WTC11 (cell line): ENCODE measurements around the gene PDIA3. TPM values are rescaled to one million over a fixed set of nuclear protein-coding genes. Genes with fewer than 3 reads are reported as not detected.
A peak's percentile ranks its signal among the peaks of the same experiment; 100 is the strongest.

Experiments
- CBFB ChIP-seq: sonication (generic); formaldehyde crosslinking; IDR thresholded peaks from 2 replicates; pipeline ENCODE4 v1.8.1; 2022; ENCODE audit warnings: mild to moderate bottlenecking, low read depth, missing genetic modification reagents
- GRHL2 ChIP-seq: fragments of 250-450 bp; sonication (Bioruptor Pico); IDR thresholded peaks from 2 replicates; pipeline ENCODE4 v1.8.0; 2022; ENCODE audit warnings: mild to moderate bottlenecking, moderate library complexity; ENCODE audit not compliant: insufficient replicate concordance, severe bottlenecking
- IRF2 ChIP-seq: sonication (generic); formaldehyde crosslinking; IDR thresholded peaks from 2 replicates; pipeline ENCODE4 v1.8.0; 2022; ENCODE audit warnings: low read depth, missing genetic modification reagents, borderline replicate concordance
- NFE2L1 ChIP-seq: sonication (generic); formaldehyde crosslinking; IDR thresholded peaks from 2 replicates; pipeline ENCODE4 v1.8.1; 2023; ENCODE audit warnings: missing genetic modification reagents
- NR1H2 ChIP-seq: sonication (generic); formaldehyde crosslinking; IDR thresholded peaks from 2 replicates; pipeline ENCODE4 v1.9.0; 2021; ENCODE audit warnings: mild to moderate bottlenecking, moderate library complexity, missing genetic modification reagents
- NR2C2 ChIP-seq: sonication (generic); formaldehyde crosslinking; IDR thresholded peaks from 2 replicates; pipeline ENCODE4 v1.8.0; 2022; ENCODE audit warnings: mild to moderate bottlenecking, missing genetic modification reagents
- OVOL2 ChIP-seq: fragments of 250-450 bp; sonication (Bioruptor Pico); IDR thresholded peaks from 2 replicates; pipeline ENCODE4 v1.9.0; 2021; ENCODE audit warnings: mild to moderate bottlenecking, borderline replicate concordance
- TCF7 ChIP-seq: sonication (generic); formaldehyde crosslinking; IDR thresholded peaks from 2 replicates; pipeline ENCODE4 v1.8.0; 2022; ENCODE audit warnings: mild to moderate bottlenecking, low read depth, missing genetic modification reagents, moderate library complexity
- ZNF263 ChIP-seq: sonication (generic); formaldehyde crosslinking; IDR thresholded peaks from 2 replicates; pipeline ENCODE4 v1.8.1; 2022; ENCODE audit warnings: low read depth, mild to moderate bottlenecking, moderate library complexity, missing genetic modification reagents
- ZNF423 ChIP-seq: fragments of 250-450 bp; sonication (Bioruptor Pico); IDR thresholded peaks from 2 replicates; pipeline ENCODE4 v2.1.2; 2022; ENCODE audit warnings: mild to moderate bottlenecking, moderate library complexity
- total RNA-seq: library from RNA; stranded (reverse); gene quantifications from 3 replicates; pipeline ENCODE4 v1.2.3, GENCODE V29; 2021
- TF ChIP-seq, protein P1 (sequence below): sonication (generic); formaldehyde crosslinking; conservative IDR thresholded peaks from 2 replicates; pipeline ENCODE4 v1.8.1; 2023; ENCODE audit warnings: mild to moderate bottlenecking, low read depth, missing genetic modification reagents, moderate library complexity
- TF ChIP-seq, protein P2 (sequence below): sonication (generic); formaldehyde crosslinking; IDR thresholded peaks from 2 replicates; pipeline ENCODE4 v1.8.1; 2023; ENCODE audit warnings: mild to moderate bottlenecking, missing genetic modification reagents
- TF ChIP-seq, protein P3 (sequence below): sonication (generic); formaldehyde crosslinking; IDR thresholded peaks from 2 replicates; pipeline ENCODE4 v1.8.1; 2022; ENCODE audit warnings: low read depth, mild to moderate bottlenecking, moderate library complexity, missing genetic modification reagents, borderline replicate concordance
- TF ChIP-seq, protein P4 (sequence below): sonication (generic); formaldehyde crosslinking; IDR thresholded peaks from 2 replicates; pipeline ENCODE4 v1.8.1; 2023; ENCODE audit warnings: mild to moderate bottlenecking, missing genetic modification reagents, moderate library complexity
- TF ChIP-seq, protein P5 (sequence below): sonication (generic); formaldehyde crosslinking; IDR thresholded peaks from 2 replicates; pipeline ENCODE4 v1.8.0; 2022; ENCODE audit warnings: mild to moderate bottlenecking, missing genetic modification reagents
- TF ChIP-seq, protein P6 (sequence below): sonication (generic); formaldehyde crosslinking; IDR thresholded peaks from 2 replicates; pipeline ENCODE4 v1.8.1; 2023; ENCODE audit warnings: mild to moderate bottlenecking, missing genetic modification reagents, moderate library complexity
- TF ChIP-seq, protein P7 (sequence below): sonication (generic); formaldehyde crosslinking; IDR thresholded peaks from 2 replicates; pipeline ENCODE4 v1.8.1; 2022; ENCODE audit warnings: mild to moderate bottlenecking, missing genetic modification reagents, moderate library complexity, borderline replicate concordance
- TF ChIP-seq, protein P8 (sequence below): sonication (generic); formaldehyde crosslinking; IDR thresholded peaks from 2 replicates; pipeline ENCODE4 v1.8.1; 2023; ENCODE audit warnings: mild to moderate bottlenecking, missing genetic modification reagents
- TF ChIP-seq, protein P9 (sequence below): fragments of 250-450 bp; sonication (Bioruptor Pico); IDR thresholded peaks from 2 replicates; pipeline ENCODE4 v1.8.0; 2021; ENCODE audit warnings: mild to moderate bottlenecking
- TF ChIP-seq, protein P10 (sequence below): sonication (generic); formaldehyde crosslinking; IDR thresholded peaks from 2 replicates; pipeline ENCODE4 v1.8.0; 2023; ENCODE audit warnings: missing genetic modification reagents

PDIA3 gene
- total RNA-seq, 1 experiment from 2014 or later = 630 TPM

DNA sequence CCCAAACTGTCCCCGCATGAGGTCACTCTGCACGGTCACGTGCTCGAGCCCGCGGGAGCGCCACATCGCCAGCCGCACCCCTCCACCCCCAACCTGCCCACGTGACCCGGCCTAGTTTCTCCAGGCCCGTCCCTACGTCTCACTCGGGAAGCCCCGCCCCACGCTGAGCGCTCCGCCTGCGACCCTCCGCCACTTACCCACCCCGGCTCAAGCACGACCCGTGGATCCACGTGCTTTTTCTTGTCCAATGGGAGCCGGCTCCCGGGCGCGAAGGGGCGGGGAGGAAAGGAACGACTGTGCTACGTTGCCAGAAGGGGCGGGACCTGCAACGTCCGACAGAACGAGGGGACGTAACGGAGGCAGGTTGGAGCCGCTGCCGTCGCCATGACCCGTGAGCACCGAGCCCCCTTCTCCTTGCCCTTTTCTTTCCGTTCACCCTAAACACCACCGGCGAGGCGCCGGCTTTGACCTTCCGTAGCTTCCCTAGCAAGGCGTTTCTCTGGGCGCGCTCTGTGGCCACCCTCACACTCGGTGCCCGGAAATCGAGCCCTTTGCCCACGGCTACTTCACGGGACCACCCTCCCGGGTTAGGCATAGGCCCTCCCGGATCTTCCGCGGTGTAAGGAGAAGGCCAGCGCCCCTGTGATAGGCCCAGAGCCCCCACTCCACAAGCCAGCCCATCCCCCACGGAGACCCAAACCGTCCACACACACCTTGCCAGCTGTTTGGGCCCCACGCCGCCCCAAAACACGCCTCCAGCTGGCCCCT, 45.9 kb downstream of the PDIA3 start, which contains the start of gene SERF2 (continued):
- TF ChIP-seq, protein P1, sequence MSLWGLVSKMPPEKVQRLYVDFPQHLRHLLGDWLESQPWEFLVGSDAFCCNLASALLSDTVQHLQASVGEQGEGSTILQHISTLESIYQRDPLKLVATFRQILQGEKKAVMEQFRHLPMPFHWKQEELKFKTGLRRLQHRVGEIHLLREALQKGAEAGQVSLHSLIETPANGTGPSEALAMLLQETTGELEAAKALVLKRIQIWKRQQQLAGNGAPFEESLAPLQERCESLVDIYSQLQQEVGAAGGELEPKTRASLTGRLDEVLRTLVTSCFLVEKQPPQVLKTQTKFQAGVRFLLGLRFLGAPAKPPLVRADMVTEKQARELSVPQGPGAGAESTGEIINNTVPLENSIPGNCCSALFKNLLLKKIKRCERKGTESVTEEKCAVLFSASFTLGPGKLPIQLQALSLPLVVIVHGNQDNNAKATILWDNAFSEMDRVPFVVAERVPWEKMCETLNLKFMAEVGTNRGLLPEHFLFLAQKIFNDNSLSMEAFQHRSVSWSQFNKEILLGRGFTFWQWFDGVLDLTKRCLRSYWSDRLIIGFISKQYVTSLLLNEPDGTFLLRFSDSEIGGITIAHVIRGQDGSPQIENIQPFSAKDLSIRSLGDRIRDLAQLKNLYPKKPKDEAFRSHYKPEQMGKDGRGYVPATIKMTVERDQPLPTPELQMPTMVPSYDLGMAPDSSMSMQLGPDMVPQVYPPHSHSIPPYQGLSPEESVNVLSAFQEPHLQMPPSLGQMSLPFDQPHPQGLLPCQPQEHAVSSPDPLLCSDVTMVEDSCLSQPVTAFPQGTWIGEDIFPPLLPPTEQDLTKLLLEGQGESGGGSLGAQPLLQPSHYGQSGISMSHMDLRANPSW = no peak
- TF ChIP-seq ZNF263 (CRISPR knock-in tag) = no peak
- TF ChIP-seq NR1H2 (CRISPR knock-in tag) = no peak
- TF ChIP-seq, protein P2, sequence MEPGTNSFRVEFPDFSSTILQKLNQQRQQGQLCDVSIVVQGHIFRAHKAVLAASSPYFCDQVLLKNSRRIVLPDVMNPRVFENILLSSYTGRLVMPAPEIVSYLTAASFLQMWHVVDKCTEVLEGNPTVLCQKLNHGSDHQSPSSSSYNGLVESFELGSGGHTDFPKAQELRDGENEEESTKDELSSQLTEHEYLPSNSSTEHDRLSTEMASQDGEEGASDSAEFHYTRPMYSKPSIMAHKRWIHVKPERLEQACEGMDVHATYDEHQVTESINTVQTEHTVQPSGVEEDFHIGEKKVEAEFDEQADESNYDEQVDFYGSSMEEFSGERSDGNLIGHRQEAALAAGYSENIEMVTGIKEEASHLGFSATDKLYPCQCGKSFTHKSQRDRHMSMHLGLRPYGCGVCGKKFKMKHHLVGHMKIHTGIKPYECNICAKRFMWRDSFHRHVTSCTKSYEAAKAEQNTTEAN (CRISPR knock-in tag) = 0 out of 2 replicates have a peak, but pooled peaks have one; percentile 54
- TF ChIP-seq ZNF423 (CRISPR knock-in tag) = no peak
- TF ChIP-seq, protein P3, sequence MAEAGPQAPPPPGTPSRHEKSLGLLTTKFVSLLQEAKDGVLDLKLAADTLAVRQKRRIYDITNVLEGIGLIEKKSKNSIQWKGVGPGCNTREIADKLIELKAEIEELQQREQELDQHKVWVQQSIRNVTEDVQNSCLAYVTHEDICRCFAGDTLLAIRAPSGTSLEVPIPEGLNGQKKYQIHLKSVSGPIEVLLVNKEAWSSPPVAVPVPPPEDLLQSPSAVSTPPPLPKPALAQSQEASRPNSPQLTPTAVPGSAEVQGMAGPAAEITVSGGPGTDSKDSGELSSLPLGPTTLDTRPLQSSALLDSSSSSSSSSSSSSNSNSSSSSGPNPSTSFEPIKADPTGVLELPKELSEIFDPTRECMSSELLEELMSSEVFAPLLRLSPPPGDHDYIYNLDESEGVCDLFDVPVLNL (CRISPR knock-in tag) = no peak
- TF ChIP-seq, protein P4, sequence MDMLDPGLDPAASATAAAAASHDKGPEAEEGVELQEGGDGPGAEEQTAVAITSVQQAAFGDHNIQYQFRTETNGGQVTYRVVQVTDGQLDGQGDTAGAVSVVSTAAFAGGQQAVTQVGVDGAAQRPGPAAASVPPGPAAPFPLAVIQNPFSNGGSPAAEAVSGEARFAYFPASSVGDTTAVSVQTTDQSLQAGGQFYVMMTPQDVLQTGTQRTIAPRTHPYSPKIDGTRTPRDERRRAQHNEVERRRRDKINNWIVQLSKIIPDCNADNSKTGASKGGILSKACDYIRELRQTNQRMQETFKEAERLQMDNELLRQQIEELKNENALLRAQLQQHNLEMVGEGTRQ (CRISPR knock-in tag) = peak; percentile 98
- TF ChIP-seq IRF2 (CRISPR knock-in tag) = no peak
- no peak for TF ChIP-seq NR2C2 (CRISPR knock-in tag)
- TF ChIP-seq TCF7 (CRISPR knock-in tag) = 0 out of 2 replicates have a peak, but pooled peaks have one; percentile 41
- TF ChIP-seq, protein P5, sequence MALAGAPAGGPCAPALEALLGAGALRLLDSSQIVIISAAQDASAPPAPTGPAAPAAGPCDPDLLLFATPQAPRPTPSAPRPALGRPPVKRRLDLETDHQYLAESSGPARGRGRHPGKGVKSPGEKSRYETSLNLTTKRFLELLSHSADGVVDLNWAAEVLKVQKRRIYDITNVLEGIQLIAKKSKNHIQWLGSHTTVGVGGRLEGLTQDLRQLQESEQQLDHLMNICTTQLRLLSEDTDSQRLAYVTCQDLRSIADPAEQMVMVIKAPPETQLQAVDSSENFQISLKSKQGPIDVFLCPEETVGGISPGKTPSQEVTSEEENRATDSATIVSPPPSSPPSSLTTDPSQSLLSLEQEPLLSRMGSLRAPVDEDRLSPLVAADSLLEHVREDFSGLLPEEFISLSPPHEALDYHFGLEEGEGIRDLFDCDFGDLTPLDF (CRISPR knock-in tag) = no peak
- TF ChIP-seq, protein P6, sequence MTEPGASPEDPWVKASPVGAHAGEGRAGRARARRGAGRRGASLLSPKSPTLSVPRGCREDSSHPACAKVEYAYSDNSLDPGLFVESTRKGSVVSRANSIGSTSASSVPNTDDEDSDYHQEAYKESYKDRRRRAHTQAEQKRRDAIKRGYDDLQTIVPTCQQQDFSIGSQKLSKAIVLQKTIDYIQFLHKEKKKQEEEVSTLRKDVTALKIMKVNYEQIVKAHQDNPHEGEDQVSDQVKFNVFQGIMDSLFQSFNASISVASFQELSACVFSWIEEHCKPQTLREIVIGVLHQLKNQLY = no peak
- TF ChIP-seq, protein P7, sequence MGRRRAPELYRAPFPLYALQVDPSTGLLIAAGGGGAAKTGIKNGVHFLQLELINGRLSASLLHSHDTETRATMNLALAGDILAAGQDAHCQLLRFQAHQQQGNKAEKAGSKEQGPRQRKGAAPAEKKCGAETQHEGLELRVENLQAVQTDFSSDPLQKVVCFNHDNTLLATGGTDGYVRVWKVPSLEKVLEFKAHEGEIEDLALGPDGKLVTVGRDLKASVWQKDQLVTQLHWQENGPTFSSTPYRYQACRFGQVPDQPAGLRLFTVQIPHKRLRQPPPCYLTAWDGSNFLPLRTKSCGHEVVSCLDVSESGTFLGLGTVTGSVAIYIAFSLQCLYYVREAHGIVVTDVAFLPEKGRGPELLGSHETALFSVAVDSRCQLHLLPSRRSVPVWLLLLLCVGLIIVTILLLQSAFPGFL (CRISPR knock-in tag) = no peak
- TF ChIP-seq, protein P8, sequence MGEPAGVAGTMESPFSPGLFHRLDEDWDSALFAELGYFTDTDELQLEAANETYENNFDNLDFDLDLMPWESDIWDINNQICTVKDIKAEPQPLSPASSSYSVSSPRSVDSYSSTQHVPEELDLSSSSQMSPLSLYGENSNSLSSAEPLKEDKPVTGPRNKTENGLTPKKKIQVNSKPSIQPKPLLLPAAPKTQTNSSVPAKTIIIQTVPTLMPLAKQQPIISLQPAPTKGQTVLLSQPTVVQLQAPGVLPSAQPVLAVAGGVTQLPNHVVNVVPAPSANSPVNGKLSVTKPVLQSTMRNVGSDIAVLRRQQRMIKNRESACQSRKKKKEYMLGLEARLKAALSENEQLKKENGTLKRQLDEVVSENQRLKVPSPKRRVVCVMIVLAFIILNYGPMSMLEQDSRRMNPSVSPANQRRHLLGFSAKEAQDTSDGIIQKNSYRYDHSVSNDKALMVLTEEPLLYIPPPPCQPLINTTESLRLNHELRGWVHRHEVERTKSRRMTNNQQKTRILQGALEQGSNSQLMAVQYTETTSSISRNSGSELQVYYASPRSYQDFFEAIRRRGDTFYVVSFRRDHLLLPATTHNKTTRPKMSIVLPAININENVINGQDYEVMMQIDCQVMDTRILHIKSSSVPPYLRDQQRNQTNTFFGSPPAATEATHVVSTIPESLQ = no peak
- TF ChIP-seq GRHL2 = no peak
- TF ChIP-seq, protein P9, sequence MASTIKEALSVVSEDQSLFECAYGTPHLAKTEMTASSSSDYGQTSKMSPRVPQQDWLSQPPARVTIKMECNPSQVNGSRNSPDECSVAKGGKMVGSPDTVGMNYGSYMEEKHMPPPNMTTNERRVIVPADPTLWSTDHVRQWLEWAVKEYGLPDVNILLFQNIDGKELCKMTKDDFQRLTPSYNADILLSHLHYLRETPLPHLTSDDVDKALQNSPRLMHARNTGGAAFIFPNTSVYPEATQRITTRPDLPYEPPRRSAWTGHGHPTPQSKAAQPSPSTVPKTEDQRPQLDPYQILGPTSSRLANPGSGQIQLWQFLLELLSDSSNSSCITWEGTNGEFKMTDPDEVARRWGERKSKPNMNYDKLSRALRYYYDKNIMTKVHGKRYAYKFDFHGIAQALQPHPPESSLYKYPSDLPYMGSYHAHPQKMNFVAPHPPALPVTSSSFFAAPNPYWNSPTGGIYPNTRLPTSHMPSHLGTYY (CRISPR knock-in tag) = no peak
- TF ChIP-seq CBFB (CRISPR knock-in tag) = no peak
- TF ChIP-seq, protein P10, sequence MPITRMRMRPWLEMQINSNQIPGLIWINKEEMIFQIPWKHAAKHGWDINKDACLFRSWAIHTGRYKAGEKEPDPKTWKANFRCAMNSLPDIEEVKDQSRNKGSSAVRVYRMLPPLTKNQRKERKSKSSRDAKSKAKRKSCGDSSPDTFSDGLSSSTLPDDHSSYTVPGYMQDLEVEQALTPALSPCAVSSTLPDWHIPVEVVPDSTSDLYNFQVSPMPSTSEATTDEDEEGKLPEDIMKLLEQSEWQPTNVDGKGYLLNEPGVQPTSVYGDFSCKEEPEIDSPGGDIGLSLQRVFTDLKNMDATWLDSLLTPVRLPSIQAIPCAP (CRISPR knock-in tag) = no peak
- peak; percentile 6; the same call in 1 of the 2 replicates for TF ChIP-seq NFE2L1
- no peak for TF ChIP-seq OVOL2
